ENCODE results near the gene LUC7L2. TPM values are rescaled to one million over a fixed set of nuclear protein-coding genes. Genes with fewer than 3 reads are reported as not detected.
"Not testable (repeated sequence)": the region's sequence is repeated elsewhere in the genome, so short reads cannot be mapped to it uniquely, and the experiment has no call there.

The LUC7L2 gene
- total and polyA plus RNA-seq, 10 of the 15 experiments (the other 5 are each of a cell fraction or from before 2014, with no cell fraction given) = 31.7 to 98.7 (median 68.6) TPM

DNA sequence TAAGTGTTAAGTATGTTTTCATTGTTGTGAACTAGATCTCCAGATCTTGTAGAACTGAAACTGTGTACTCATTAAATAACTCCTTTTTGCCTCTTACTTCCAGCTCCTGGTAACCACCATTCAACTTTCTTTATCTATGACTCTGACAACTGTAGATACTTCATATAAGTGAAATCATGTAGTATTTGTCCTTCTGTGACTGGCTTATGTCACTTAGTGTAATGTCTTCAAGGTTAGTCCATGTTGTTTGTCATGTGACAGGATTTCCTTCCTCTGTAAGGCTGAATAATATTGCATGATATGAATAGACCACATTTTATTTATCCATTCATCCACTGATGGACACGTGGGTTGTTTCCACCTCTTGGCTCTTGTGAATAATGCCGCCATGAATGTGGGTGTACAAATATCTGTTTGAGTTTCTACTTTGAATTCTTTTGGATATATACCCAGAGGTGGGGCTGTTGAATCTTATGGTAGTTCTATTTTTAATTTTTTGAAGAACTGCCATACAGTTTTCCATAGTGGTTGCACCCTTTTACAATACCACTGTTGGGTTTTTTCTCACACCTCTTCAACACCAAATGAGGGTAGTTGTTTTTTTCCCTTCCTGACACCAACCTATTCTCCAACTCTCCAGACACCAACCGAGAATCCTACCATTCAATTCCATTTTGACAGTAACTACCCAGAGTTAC lies 29.2 kb upstream of the LUC7L2 start (continued):
- TF ChIP-seq, protein P1, sequence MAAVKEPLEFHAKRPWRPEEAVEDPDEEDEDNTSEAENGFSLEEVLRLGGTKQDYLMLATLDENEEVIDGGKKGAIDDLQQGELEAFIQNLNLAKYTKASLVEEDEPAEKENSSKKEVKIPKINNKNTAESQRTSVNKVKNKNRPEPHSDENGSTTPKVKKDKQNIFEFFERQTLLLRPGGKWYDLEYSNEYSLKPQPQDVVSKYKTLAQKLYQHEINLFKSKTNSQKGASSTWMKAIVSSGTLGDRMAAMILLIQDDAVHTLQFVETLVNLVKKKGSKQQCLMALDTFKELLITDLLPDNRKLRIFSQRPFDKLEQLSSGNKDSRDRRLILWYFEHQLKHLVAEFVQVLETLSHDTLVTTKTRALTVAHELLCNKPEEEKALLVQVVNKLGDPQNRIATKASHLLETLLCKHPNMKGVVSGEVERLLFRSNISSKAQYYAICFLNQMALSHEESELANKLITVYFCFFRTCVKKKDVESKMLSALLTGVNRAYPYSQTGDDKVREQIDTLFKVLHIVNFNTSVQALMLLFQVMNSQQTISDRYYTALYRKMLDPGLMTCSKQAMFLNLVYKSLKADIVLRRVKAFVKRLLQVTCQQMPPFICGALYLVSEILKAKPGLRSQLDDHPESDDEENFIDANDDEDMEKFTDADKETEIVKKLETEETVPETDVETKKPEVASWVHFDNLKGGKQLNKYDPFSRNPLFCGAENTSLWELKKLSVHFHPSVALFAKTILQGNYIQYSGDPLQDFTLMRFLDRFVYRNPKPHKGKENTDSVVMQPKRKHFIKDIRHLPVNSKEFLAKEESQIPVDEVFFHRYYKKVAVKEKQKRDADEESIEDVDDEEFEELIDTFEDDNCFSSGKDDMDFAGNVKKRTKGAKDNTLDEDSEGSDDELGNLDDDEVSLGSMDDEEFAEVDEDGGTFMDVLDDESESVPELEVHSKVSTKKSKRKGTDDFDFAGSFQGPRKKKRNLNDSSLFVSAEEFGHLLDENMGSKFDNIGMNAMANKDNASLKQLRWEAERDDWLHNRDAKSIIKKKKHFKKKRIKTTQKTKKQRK (IDR thresholded peaks at IDR 0.05; ENCODE audit: low read depth, low read length) = no peak
- TF ChIP-seq, protein P2, sequence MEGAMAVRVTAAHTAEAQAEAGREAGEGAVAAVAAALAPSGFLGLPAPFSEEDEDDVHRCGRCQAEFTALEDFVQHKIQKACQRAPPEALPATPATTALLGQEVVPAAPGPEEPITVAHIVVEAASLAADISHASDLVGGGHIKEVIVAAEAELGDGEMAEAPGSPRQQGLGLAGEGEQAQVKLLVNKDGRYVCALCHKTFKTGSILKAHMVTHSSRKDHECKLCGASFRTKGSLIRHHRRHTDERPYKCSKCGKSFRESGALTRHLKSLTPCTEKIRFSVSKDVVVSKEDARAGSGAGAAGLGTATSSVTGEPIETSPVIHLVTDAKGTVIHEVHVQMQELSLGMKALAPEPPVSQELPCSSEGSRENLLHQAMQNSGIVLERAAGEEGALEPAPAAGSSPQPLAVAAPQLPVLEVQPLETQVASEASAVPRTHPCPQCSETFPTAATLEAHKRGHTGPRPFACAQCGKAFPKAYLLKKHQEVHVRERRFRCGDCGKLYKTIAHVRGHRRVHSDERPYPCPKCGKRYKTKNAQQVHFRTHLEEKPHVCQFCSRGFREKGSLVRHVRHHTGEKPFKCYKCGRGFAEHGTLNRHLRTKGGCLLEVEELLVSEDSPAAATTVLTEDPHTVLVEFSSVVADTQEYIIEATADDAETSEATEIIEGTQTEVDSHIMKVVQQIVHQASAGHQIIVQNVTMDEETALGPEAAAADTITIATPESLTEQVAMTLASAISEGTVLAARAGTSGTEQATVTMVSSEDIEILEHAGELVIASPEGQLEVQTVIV (IDR thresholded peaks at IDR 0.05; ENCODE audit: borderline replicate concordance, partially characterized antibody) = no peak

DNA sequence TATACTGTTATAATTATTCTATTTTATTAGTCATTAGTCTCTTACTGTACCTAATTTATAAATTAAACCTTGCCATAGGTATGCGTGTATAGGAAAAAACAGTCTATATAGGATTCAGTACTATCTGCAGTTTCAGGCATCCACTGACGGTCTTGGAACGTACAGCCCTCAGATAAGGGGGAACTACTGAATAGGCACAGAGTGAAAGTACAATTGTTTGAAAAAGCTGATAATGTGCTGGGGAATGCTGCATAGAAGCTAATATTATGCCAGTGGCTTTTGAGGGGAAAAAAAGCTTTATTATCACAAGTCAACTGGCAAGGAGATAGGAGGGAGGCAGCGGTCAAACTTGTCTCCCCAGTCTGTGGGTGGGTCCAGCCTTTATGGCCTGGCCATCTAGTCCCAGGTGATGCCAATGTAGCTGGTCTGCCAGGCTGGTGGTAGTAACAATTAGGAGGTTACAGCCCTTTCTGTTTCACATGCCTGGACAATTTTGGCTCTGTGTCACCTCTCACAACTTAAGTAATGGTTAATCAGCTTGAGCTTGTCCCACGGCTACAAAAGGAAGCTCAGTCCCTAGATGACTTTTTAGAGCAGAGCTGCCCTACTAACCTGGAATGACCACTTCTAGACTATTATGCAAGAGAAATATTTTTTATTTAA lies 26.9 kb upstream of the LUC7L2 start:
- TF ChIP-seq, protein P3, sequence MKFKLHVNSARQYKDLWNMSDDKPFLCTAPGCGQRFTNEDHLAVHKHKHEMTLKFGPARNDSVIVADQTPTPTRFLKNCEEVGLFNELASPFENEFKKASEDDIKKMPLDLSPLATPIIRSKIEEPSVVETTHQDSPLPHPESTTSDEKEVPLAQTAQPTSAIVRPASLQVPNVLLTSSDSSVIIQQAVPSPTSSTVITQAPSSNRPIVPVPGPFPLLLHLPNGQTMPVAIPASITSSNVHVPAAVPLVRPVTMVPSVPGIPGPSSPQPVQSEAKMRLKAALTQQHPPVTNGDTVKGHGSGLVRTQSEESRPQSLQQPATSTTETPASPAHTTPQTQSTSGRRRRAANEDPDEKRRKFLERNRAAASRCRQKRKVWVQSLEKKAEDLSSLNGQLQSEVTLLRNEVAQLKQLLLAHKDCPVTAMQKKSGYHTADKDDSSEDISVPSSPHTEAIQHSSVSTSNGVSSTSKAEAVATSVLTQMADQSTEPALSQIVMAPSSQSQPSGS (IDR thresholded peaks at IDR 0.05; ENCODE audit: low read length) = no peak
- TF ChIP-seq RB1 (IDR thresholded peaks at IDR 0.05; ENCODE audit: borderline replicate concordance) = no peak
- FAIRE-seq = no peak
- ATAC-seq = no peak
- BruUV-seq (replicated peaks) = no TSS peak
- Histone ChIP-seq H3K27ac (ENCODE audit: control insufficient read depth, insufficient read depth) (no peak overlapping the region), H3K79me2 (ENCODE audit: control insufficient read depth, insufficient read depth, low read length) (no peaks in the 10 kb centered on the region), H3K4me2 (ENCODE audit: control insufficient read depth, insufficient read depth) (no peak overlapping the region), H3K27me3 (replicated peaks in 1 of 2; ENCODE audit: control insufficient read depth in 2 of 2, insufficient read depth in 2 of 2, low read length in 1 of 2) (no peaks in the 10 kb centered on the region; a peak in 1 of 4 replicates), H3K9me3 (replicated peaks; ENCODE audit: control insufficient read depth, insufficient read depth, low read length) (no peaks in the 10 kb centered on the region), H3K9ac (ENCODE audit: control insufficient read depth, insufficient read depth, low read length) (no peak overlapping the region), H3K4me1 (ENCODE audit: control insufficient read depth, insufficient read depth, low read length) (no peaks in the 10 kb centered on the region), H3K36me3 (ENCODE audit: control insufficient read depth in 2 of 2, insufficient read depth in 2 of 2, low read length in 1 of 2) (no peaks in the 10 kb centered on the region), H4K20me1 (ENCODE audit: control insufficient read depth, insufficient read depth) (no peaks in the 10 kb centered on the region), H2AFZ (ENCODE audit: control insufficient read depth, low read depth, low read length) (no peak overlapping the region), H3K4me3 (no peak overlapping the region)
- ChIA-PET SMC1A (ENCODE audit: uncharacterized antibody, unreplicated experiment) (interaction anchor here (0.9 kb wide), 1 partner anchor 65 kb away, joined by 3 read pairs; no protein-coding TSS in a partner anchor), CTCF (no interaction called here), RAD21 (ENCODE audit: unreplicated experiment) (no interaction called here), POLR2A (no interaction called here)
- intact Hi-C loops (cut with micrococcal nuclease; ENCODE audit: unreplicated experiment) (no loop called here), in situ Hi-C loops (cut with MboI) (no loop called here)
- WGBS (ENCODE audit: insufficient coverage, insufficient replicate concordance, low lambda C conversion rate, missing lambda C conversion rate) = 78% methylated on average over 5 of the region's 5 CpGs
- DNase-seq (ENCODE audit: low read depth, low spot score) = no peak

DNA sequence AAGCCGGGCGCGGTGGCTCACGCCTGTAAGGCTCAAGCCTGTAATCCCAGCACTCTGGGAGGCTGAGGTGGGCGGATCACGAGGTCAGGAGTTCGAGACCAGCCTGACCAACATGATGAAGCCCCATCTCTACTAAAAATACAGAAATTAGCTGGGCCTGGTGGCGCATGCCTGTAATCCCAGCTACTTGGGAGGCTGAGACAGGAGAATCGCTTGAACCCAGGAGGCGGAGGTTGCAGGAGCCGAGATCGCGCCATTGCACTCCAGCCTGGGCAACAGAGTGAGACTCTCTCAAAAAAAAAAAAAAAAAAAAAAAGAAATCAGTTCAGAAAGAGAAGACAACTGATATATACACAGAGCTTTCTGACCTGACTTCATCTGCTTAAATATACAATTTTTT lies 26.3 kb upstream of the LUC7L2 start:
- H2AFZ ChIP-seq (ENCODE audit: control insufficient read depth, low read depth, low read length); H3K9me3 ChIP-seq (replicated peaks; ENCODE audit: control insufficient read depth, insufficient read depth, low read length); FAIRE-seq; SMC1A ChIA-PET (ENCODE audit: uncharacterized antibody, unreplicated experiment); ATAC-seq; H3K4me2 ChIP-seq (ENCODE audit: control insufficient read depth, insufficient read depth); H3K79me2 ChIP-seq (ENCODE audit: control insufficient read depth, insufficient read depth, low read length); H3K27me3 ChIP-seq (replicated peaks in 1 of 2; ENCODE audit: control insufficient read depth in 2 of 2, insufficient read depth in 2 of 2, low read length in 1 of 2); CTCF ChIA-PET; H3K4me1 ChIP-seq (ENCODE audit: control insufficient read depth, insufficient read depth, low read length); in situ Hi-C loops (cut with MboI); intact Hi-C loops (cut with micrococcal nuclease; ENCODE audit: unreplicated experiment); RAD21 ChIA-PET (ENCODE audit: unreplicated experiment); H3K36me3 ChIP-seq (ENCODE audit: control insufficient read depth in 2 of 2, insufficient read depth in 2 of 2, low read length in 1 of 2); H3K27ac ChIP-seq (ENCODE audit: control insufficient read depth, insufficient read depth); H3K4me3 ChIP-seq; H3K9ac ChIP-seq (ENCODE audit: control insufficient read depth, insufficient read depth, low read length); H4K20me1 ChIP-seq (ENCODE audit: control insufficient read depth, insufficient read depth); BruUV-seq (replicated peaks); DNase-seq (ENCODE audit: low read depth, low spot score): not testable (repeated sequence)
- WGBS (ENCODE audit: insufficient coverage, insufficient replicate concordance, low lambda C conversion rate, missing lambda C conversion rate) = 71% methylated on average over 13 of the region's 13 CpGs
- POLR2A ChIA-PET = interaction anchor here (0.7 kb wide), 2 partner anchors 32 to 674 kb away, joined by 4 to 9 read pairs; no protein-coding TSS in a partner anchor
